Measurements from ENCODE around the gene CCDC24.

DNA sequence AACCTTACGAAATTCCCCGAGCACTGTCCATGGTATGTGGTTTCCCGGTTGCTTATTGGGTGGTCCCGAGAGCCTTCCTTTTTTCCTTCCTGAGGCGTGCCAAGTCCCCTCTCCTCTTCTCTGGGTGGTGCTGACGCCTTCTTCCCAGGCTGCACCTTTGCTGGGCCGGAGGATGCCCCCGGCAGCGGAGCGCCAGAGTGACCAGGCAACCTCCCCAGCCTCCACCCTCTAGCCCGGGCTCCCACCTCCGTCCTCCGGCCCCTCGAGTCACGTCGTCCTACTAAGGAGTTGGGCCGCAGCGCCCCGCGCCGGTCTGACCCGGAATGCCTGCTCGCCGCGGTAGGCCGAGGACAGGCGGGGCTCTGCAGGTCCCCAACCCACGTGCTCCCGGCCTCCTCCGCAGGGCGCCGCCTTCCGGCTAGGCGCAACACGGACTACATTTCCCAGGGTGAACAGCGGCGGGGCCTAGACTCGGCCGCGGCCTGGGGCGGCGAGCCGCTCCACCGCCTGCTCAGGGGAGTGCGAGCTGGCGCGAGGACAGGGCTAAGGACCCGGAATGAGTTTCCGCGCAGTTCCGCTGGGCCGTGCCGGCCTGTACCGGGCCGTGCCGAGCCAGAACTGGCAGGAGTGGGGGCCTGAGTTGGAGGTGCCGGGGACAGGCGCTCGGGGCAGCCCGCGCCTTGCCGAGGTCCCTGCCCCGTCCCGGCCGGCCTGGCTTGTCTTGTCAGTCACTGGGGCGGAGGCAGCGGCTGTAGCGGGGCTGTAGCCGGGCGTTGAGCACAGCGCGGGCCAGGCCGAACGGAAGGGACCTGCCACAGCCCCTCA lies 45.0 kb upstream of the CCDC24 start, which contains the start of gene IPO13:
- peak; percentile 65 to 70 for TF ChIP-seq CTCF (IDR thresholded peaks at IDR 0.05; ENCODE audit: extremely low read depth in 1 of 2, insufficient read depth in 1 of 2, low read depth in 1 of 2, low read length in 2 of 2)
- TF ChIP-seq POLR2A (IDR thresholded peaks at IDR 0.05; ENCODE audit: low read depth, low read length), result peak; percentile 86
- TF ChIP-seq EZH2 (IDR thresholded peaks at IDR 0.05; ENCODE audit: borderline replicate concordance, low read depth, low read length, severe bottlenecking), result no peak
- peak; percentile 62 for TF ChIP-seq MYC (IDR thresholded peaks at IDR 0.05; ENCODE audit: low read depth, low read length)
- peak; percentile 84 for TF ChIP-seq POLR2AphosphoS5 (IDR thresholded peaks at IDR 0.05; ENCODE audit: insufficient read depth, low read depth, low read length)
- TF ChIP-seq, protein P1, sequence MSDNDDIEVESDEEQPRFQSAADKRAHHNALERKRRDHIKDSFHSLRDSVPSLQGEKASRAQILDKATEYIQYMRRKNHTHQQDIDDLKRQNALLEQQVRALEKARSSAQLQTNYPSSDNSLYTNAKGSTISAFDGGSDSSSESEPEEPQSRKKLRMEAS (IDR thresholded peaks at IDR 0.05; ENCODE audit: insufficient read depth, insufficient read length), result peak; percentile 96
- no peak for TF ChIP-seq GATA2 (IDR thresholded peaks at IDR 0.05; ENCODE audit: insufficient read depth, insufficient read length, low read depth, low read length)
- no peak for TF ChIP-seq JUN (IDR thresholded peaks at IDR 0.05; ENCODE audit: borderline replicate concordance, insufficient read depth, insufficient read length, low read depth)
- no peak for TF ChIP-seq FOS (IDR thresholded peaks at IDR 0.05; ENCODE audit: borderline replicate concordance, insufficient read depth, low read length)

Measured in endothelial cell of umbilical vein (primary cell).